Sigmoid colon (tissue), 4 donors: ENCODE results near the gene PALMD.

Experiments used
- CTCF ChIP-seq, 4 experiments: fragments of 450-650 bp in 3 of 4; fragments of 200-600 bp in 1 of 4; IDR thresholded peaks; one replicate each; pipeline ENCODE4 v1.5.1; 2016 to 2019; ENCODE audit warnings: antibody characterized with exemption in 4 of 4, mild to moderate bottlenecking in 3 of 4, moderate library complexity in 2 of 4
- EP300 ChIP-seq, 4 donors: sonication (generic); formaldehyde crosslinking; IDR thresholded peaks; one replicate each; pipeline ENCODE4 v1.6.1; 2017; ENCODE audit warnings: antibody characterized with exemption in 4 of 4
- POLR2A ChIP-seq, 2 donors: fragments of 450-650 bp; IDR thresholded peaks; one replicate each; pipeline ENCODE4 v1.6.1; 2016; ENCODE audit warnings: antibody characterized with exemption in 2 of 2, mild to moderate bottlenecking in 2 of 2, moderate library complexity in 2 of 2

- TF ChIP-seq CTCF (IDR thresholded peaks at IDR 0.05) (no peak), EP300 (IDR thresholded peaks at IDR 0.05) (no peak), POLR2A (IDR thresholded peaks at IDR 0.05) (no peak)
Observed at GRCh38 chr1:99638853-99639252, 7.1 kb upstream of the PALMD start.
